Tibial nerve (tissue), 4 donors: Measurements from ENCODE around the gene RPS6KA3.

Experiments used
- EP300 ChIP-seq, 2 donors: sonication (generic); formaldehyde crosslinking; IDR thresholded peaks; one replicate each; pipeline ENCODE4 v1.6.1; 2017; ENCODE audit warnings: antibody characterized with exemption in 2 of 2, mild to moderate bottlenecking in 1 of 2
- POLR2A ChIP-seq, 2 donors: fragments of 450-650 bp; IDR thresholded peaks; one replicate each; pipeline ENCODE4 v1.6.1; 2017; ENCODE audit warnings: antibody characterized with exemption in 2 of 2, mild to moderate bottlenecking in 2 of 2, moderate library complexity in 2 of 2
- TF ChIP-seq, protein P1 (sequence below), 5 experiments: fragments of 200-600 bp in 3 of 5; fragments of 450-650 bp in 2 of 5; sonication (generic) in 3 of 5; IDR thresholded peaks; one replicate each; pipeline ENCODE4 v1.5.1; 2016 to 2019; ENCODE audit warnings: antibody characterized with exemption in 5 of 5, mild to moderate bottlenecking in 3 of 5, moderate library complexity in 2 of 5

GRCh38 chrX:20225488-20225833, 41.2 kb downstream of the RPS6KA3 start:
- TF ChIP-seq, protein P1, sequence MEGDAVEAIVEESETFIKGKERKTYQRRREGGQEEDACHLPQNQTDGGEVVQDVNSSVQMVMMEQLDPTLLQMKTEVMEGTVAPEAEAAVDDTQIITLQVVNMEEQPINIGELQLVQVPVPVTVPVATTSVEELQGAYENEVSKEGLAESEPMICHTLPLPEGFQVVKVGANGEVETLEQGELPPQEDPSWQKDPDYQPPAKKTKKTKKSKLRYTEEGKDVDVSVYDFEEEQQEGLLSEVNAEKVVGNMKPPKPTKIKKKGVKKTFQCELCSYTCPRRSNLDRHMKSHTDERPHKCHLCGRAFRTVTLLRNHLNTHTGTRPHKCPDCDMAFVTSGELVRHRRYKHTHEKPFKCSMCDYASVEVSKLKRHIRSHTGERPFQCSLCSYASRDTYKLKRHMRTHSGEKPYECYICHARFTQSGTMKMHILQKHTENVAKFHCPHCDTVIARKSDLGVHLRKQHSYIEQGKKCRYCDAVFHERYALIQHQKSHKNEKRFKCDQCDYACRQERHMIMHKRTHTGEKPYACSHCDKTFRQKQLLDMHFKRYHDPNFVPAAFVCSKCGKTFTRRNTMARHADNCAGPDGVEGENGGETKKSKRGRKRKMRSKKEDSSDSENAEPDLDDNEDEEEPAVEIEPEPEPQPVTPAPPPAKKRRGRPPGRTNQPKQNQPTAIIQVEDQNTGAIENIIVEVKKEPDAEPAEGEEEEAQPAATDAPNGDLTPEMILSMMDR (IDR thresholded peaks at IDR 0.05), result no peak
- TF ChIP-seq EP300 (IDR thresholded peaks at IDR 0.05) (no peak), POLR2A (IDR thresholded peaks at IDR 0.05) (no peak)
